ENCODE measurements around the gene DGKB.

The DGKB gene

DNA sequence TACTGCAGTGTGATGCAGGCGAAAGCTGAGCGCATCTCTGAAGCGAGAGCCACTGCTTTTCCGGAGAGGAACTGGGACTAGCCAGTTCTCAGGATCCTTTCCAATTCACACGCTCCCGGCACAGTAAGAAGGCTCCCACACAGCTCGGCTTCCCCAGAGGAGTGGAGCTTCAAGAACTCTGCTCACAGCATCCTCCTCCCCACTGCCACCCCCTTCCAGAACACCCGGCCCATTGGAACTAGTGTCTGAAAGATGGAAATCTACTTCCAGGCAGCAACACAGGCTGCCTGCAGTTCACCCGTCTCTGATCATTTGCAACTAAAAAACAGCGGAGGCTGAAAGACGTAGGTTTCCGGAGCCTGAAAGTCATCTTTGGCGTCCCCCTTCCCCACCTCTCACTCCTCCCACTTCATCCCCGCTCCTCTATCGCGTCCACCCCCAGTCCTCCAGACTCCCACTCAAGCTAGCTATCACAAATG is at the start of gene DGKB:
Gene DGKB (minus strand): TSS at position 163 of the 479 bp plus-strand sequence.
- no peak for DNase-seq (ENCODE audit: low read depth)

DNA sequence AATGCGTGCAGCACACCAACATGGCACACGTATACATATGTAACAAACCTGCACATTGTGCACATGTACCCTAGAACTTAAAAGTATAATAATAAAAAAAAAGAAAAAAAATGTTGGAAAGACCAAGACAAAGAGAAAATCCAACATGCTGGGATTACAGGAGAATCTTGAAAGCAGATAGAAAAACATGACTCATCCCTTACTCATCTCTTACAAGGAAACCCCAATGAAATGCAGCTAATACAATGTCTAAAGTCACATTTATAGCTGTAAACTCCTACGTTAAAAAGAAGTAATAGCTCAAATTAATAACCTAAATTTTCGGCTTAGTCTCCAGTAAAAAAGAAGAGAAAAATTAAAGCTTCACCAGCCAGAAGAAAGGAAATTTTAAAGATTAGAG is 47.5 kb upstream of the DGKB start:
- no peak for DNase-seq (ENCODE audit: low read depth)

- no peak for DNase-seq (ENCODE audit: low read depth)
Observed at GRCh38 chr7:14938181-14938580, 35.6 kb upstream of the DGKB start.

- DNase-seq (ENCODE audit: low read depth): no peak
Observed at GRCh38 chr7:14937581-14937980, 35.0 kb upstream of the DGKB start.

DNA sequence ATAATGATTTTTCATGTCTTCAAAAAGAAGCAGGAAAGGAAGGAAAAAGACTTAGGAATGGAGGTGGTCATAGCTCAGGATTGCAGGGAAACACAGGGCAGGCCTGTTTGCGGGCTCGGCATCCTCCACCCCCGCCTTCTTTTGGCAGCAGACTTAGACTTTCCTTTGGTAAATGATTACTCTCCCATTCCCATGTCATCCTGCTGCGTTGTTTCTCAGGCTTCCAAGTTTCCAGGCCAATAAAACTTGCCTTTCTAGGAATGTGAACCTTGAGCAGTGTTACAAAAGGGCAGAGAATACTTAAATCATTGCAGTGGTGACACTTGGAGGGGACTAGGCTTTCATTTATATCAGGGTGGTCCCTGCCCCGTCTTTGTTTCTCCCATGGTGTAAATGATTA is 34.0 kb upstream of the DGKB start:
- no peak for DNase-seq (ENCODE audit: low read depth)

- no peak for DNase-seq (ENCODE audit: low read depth)
Observed at GRCh38 chr7:14934839-14935238, 32.3 kb upstream of the DGKB start.

- DNase-seq (ENCODE audit: low read depth): no peak
Observed at GRCh38 chr7:14931511-14932215, 29.1 kb upstream of the DGKB start.

DNA sequence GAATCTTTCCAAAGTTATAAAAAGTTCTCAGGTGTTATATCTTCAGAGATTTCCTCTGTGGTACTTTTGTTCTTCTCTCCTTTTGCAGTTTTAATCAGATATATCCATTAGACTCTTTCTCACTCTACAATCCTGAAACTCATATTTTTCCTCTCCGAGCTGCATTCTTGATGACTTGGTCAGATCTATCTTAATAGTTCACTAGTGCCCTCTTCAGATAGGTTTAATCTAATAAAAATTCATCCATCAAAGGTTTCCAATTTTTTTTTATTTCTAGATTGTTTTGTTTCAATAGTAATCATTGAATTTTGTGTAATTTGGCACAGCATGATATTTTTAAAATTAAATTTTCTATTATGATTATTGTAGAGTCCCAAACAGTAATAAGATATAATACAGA is 21.8 kb upstream of the DGKB start:
- DNase-seq (ENCODE audit: low read depth): no peak

DNA sequence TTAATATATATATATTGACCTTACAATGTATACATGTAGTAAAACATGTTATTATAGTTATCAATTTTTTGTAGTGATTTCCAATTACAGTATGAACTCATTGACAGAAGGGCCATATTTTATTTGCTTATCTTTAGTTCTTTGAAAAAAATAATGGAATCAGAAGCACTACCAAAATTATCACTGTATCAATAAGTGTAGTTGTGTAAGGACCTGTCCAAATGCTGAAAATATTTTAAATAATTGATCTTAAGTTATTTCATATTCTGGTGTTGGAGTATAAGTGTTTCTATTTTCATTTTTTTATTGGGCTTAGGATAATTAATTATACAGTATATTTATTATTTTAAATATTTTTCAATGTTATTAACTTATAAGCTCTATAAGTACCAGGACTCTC is 8.5 kb upstream of the DGKB start:
- DNase-seq (ENCODE audit: low read depth): no peak

- DNase-seq (ENCODE audit: low read depth): no peak
Observed at GRCh38 chr7:14908697-14909096, 6.1 kb upstream of the DGKB start.

DNA sequence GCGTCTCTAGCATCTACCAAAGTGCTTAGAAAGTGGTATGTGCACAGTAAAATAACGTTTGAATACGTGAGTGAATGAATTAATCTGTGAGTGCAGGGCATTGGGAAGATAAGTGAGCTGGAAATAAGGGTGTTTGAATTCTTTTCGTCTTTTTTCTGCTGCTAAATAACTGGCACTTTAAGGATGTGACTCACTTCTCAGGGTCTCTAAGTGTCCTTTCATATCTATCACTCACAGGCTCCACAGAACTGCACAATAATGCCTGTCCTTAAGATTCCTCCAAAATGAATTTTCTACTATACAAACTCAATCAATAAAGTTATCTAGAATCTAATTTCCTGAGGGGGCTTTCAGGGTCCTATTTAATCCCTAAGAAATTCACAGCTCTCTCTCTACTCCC is 3.2 kb upstream of the DGKB start:
- DNase-seq (ENCODE audit: low read depth): no peak

GRCh38 chr7:14900051-14900450 is 2.5 kb downstream of the DGKB start:
- DNase-seq (ENCODE audit: low read depth): no peak

DNA sequence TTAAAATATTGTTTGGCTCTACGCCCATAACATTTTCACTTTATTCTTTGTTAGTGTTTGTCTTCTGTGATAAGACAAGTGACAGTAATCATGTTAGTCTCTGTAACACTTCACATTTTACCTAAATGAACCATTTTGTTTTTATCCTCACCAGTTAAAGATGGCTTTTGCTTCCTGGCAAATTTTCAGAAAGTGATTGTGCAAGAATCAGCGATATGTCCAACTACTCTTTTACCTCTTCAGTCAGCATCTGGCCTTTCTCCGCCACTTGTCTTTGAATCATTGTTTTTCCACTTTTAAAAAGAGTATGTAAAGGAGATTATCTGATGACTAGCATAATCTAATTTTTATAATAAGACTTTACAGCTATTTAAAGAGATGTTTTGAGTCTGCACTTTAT is 3.5 kb downstream of the DGKB start:
- DNase-seq (ENCODE audit: low read depth): no peak

- no peak for DNase-seq (ENCODE audit: low read depth)
Observed at GRCh38 chr7:14896461-14896860, 6.1 kb downstream of the DGKB start.

DNA sequence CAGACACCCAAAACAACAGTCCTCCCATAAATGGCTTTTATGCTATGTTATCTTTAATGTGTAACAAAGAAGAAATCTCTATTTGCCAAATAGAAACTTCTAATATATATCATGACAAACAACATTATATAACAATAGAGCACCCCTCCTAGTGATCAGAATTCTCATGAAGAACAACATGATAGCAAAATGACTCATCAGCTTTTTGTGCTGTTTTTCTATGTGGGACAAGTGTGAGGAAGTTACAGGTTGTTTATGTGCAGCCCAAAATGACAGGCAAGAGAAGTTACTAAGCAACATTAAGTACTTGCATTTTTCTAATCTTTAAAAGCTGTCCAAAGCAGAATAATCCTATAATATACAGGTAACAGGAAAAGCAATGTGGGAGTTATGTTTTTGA is 7.7 kb downstream of the DGKB start:
- no peak for DNase-seq (ENCODE audit: low read depth)

- DNase-seq (ENCODE audit: low read depth): no peak
Observed at GRCh38 chr7:14892961-14893360, 9.6 kb downstream of the DGKB start.

DNA sequence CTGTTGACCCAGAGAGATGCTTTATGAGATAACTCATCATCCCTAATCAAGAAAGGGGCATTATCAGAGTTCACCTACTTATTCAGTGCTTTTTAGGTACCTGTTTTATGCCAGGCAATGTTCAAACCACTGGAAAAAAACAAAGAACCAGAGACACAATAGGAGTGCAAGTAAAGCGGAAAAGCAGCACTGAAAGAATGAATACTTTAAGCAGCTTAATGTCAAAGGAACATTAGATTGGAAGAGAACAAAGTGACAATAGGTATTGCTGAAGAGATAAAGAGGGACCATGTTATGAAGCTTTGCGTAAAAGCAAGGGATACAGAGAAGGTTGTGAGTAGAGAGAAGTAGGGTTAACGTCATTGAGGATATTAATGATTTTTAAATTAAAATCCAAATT is 11.3 kb downstream of the DGKB start:
- no peak for DNase-seq (ENCODE audit: low read depth)

GRCh38 chr7:14888962-14889361 is 13.6 kb downstream of the DGKB start:
- no peak for DNase-seq (ENCODE audit: low read depth)

DNA sequence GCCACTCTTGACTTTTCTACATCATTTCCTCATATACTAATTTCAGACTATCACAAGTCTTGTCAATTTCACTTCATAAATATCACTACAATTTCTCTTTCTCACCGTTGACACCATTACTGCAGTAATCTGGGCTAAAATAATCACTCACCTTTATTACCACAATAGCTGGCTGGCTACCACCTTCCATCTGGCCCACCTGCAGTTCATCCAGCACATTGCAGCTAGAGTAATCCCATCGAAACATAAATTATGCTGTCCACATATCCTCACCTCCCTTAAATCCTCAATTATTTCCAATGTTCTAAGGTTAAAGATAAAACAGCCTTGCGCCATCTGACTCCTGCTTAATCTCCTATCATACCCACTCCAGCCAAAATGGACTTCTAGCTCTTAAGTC is 16.0 kb downstream of the DGKB start:
- DNase-seq (ENCODE audit: low read depth): no peak

- no peak for DNase-seq (ENCODE audit: low read depth)
Observed at GRCh38 chr7:14875941-14876587, 26.5 kb downstream of the DGKB start.

GRCh38 chr7:14871880-14872279 is 30.7 kb downstream of the DGKB start:
- DNase-seq (ENCODE audit: low read depth): no peak

GRCh38 chr7:14870394-14870793 is 32.2 kb downstream of the DGKB start:
- no peak for DNase-seq (ENCODE audit: low read depth)

DNA sequence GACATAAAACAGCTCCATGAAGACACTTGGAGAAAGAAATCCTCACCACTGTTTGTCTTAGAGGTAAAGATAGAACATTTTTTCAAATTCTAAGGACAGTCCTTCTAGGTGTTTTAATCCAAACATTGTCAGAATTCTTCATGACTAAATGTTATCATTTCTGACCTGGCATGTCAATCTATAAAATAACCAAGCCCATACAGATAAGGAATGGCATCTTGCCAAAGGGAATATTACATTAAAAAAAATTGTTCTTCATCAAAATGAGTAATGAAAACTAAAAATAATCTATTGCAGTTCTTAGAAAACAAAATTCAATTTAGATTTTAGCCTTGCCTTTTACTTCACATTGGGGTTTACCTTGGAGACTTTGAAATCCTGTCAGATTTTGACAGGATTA is 33.6 kb downstream of the DGKB start:
- no peak for DNase-seq (ENCODE audit: low read depth)

DNA sequence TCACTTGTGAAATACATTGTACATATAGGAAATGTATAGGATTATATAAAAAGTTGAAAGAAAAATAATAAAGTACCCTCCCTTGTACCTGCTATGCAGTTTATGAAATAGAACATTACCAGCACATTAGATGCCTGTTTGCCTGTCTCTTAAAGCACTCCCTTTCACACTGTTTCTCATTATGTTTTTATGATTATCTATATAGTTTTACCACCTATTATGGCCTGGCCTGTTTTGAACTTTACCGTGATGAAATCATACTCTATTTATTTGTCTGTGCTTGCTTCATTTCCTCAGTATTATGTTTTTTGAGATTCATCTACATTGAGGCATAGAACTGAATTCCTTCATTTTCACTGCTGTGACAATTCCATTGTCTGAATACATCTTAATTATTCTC is 41.1 kb downstream of the DGKB start:
- no peak for DNase-seq (ENCODE audit: low read depth)

Measured in stimulated activated CD4-positive, alpha-beta T cell treated with anti-CD3 and anti-CD28 coated beads, Interleukin-2, amount 100 ng/mL, for 4 hours (primary cell).